ENCODE measurements around the gene CRHR2. TPM values are rescaled to one million over a fixed set of nuclear protein-coding genes. Genes with fewer than 3 reads are reported as not detected.

CRHR2 gene
- total RNA-seq, 1 experiment from 2014 or later, result not detected

DNA sequence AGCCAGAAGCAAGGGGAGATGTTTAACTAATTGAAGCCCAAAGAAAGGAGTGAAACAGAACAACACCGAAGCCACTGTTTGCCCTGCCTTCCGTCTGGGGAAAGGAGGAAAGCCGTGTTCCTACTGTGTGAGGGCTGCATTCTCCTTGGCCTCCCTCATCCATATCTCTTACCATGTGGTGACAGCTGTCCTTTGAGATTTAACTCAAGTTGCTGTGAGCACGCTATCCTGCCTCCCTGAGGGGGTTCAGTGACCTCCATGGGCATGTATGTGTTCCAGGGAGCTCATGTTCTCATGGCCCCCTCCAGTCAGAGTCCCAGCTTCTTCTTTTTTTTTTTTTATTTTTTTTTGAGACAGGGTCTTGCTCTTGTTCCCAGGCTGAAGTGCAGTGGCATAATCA, 26.2 kb upstream of the CRHR2 start:
- no peak overlapping the region for H3K27ac ChIP-seq (ENCODE audit: low read depth, low read length, poor library complexity, severe bottlenecking)
- H3K36me3 ChIP-seq (ENCODE audit: insufficient read depth, low read length, poor library complexity, severe bottlenecking), result no peaks in the 10 kb centered on the region
- no peaks in the 10 kb centered on the region for H3K27me3 ChIP-seq (replicated peaks; ENCODE audit: insufficient read depth, low read depth, low read length, poor library complexity)
- intact Hi-C loops (cut with micrococcal nuclease; ENCODE audit: unreplicated experiment), result no loop called here
- no TSS peak for BruUV-seq (replicated peaks)
- no peak overlapping the region for H3K4me3 ChIP-seq (ENCODE audit: low read depth, low read length, poor library complexity, severe bottlenecking)
- no peaks in the 10 kb centered on the region for H3K9me3 ChIP-seq (ENCODE audit: low read depth, low read length, poor library complexity, severe bottlenecking)
- H3K4me1 ChIP-seq (ENCODE audit: insufficient read depth, low read length, poor library complexity, severe bottlenecking), result no peaks in the 10 kb centered on the region
- TF ChIP-seq EZH2 (IDR thresholded peaks at IDR 0.05; ENCODE audit: borderline replicate concordance, low read depth, low read length, poor library complexity, severe bottlenecking), result no peak
- TF ChIP-seq, protein P1, sequence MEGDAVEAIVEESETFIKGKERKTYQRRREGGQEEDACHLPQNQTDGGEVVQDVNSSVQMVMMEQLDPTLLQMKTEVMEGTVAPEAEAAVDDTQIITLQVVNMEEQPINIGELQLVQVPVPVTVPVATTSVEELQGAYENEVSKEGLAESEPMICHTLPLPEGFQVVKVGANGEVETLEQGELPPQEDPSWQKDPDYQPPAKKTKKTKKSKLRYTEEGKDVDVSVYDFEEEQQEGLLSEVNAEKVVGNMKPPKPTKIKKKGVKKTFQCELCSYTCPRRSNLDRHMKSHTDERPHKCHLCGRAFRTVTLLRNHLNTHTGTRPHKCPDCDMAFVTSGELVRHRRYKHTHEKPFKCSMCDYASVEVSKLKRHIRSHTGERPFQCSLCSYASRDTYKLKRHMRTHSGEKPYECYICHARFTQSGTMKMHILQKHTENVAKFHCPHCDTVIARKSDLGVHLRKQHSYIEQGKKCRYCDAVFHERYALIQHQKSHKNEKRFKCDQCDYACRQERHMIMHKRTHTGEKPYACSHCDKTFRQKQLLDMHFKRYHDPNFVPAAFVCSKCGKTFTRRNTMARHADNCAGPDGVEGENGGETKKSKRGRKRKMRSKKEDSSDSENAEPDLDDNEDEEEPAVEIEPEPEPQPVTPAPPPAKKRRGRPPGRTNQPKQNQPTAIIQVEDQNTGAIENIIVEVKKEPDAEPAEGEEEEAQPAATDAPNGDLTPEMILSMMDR (conservative IDR thresholded peaks at IDR 0.05; ENCODE audit: low read depth, low read length), result no peak
- CTCF ChIA-PET, result no interaction called here
- no peak for DNase-seq (ENCODE audit: low spot score)
- POLR2A ChIA-PET (ENCODE audit: low non-redundant PET), result no interaction called here

GRCh38 chr7:30707391-30708357, 25.4 kb upstream of the CRHR2 start:
- no peak for DNase-seq (ENCODE audit: low spot score)
- intact Hi-C loops (cut with micrococcal nuclease; ENCODE audit: unreplicated experiment), result no loop called here
- no peaks in the 10 kb centered on the region for H3K36me3 ChIP-seq (ENCODE audit: insufficient read depth, low read length, poor library complexity, severe bottlenecking)
- ChIA-PET CTCF (no interaction called here), POLR2A (ENCODE audit: low non-redundant PET) (no interaction called here)
- H3K9me3 ChIP-seq (ENCODE audit: low read depth, low read length, poor library complexity, severe bottlenecking), result no peaks in the 10 kb centered on the region
- H3K4me3 ChIP-seq (ENCODE audit: low read depth, low read length, poor library complexity, severe bottlenecking), result no peak overlapping the region
- no peaks in the 10 kb centered on the region for H3K27me3 ChIP-seq (replicated peaks; ENCODE audit: insufficient read depth, low read depth, low read length, poor library complexity)
- BruUV-seq (replicated peaks), result no TSS peak
- TF ChIP-seq EZH2 (IDR thresholded peaks at IDR 0.05; ENCODE audit: borderline replicate concordance, low read depth, low read length, poor library complexity, severe bottlenecking), result no peak
- TF ChIP-seq, protein P1 (conservative IDR thresholded peaks at IDR 0.05; ENCODE audit: low read depth, low read length), result no peak
- no peak overlapping the region for H3K27ac ChIP-seq (ENCODE audit: low read depth, low read length, poor library complexity, severe bottlenecking)
- no peaks in the 10 kb centered on the region for H3K4me1 ChIP-seq (ENCODE audit: insufficient read depth, low read length, poor library complexity, severe bottlenecking)

GRCh38 chr7:30706908-30707307, 24.7 kb upstream of the CRHR2 start:
- Histone ChIP-seq H3K9me3 (ENCODE audit: low read depth, low read length, poor library complexity, severe bottlenecking) (no peaks in the 10 kb centered on the region), H3K4me1 (ENCODE audit: insufficient read depth, low read length, poor library complexity, severe bottlenecking) (no peaks in the 10 kb centered on the region), H3K36me3 (ENCODE audit: insufficient read depth, low read length, poor library complexity, severe bottlenecking) (no peaks in the 10 kb centered on the region), H3K4me3 (ENCODE audit: low read depth, low read length, poor library complexity, severe bottlenecking) (no peak overlapping the region), H3K27ac (ENCODE audit: low read depth, low read length, poor library complexity, severe bottlenecking) (no peak overlapping the region), H3K27me3 (replicated peaks; ENCODE audit: insufficient read depth, low read depth, low read length, poor library complexity) (no peaks in the 10 kb centered on the region)
- intact Hi-C loops (cut with micrococcal nuclease; ENCODE audit: unreplicated experiment), result no loop called here
- ChIA-PET CTCF (no interaction called here), POLR2A (ENCODE audit: low non-redundant PET) (no interaction called here)
- no peak for DNase-seq (ENCODE audit: low spot score)
- BruUV-seq (replicated peaks), result no TSS peak
- TF ChIP-seq, protein P1 (conservative IDR thresholded peaks at IDR 0.05; ENCODE audit: low read depth, low read length), result no peak
- no peak for TF ChIP-seq EZH2 (IDR thresholded peaks at IDR 0.05; ENCODE audit: borderline replicate concordance, low read depth, low read length, poor library complexity, severe bottlenecking)

Measured in A673 (cell line).